K562 (cell line): ENCODE results near the gene OTOA.
"Not testable (repeated sequence)": the region's sequence is repeated elsewhere in the genome, so short reads cannot be mapped to it uniquely, and the experiment has no call there.

Source experiments
- ADNP ChIP-seq: fragments of 200-800 bp; sonication (Bioruptor generic); IDR thresholded peaks from 2 replicates; pipeline ENCODE4 v1.6.1; 2016; ENCODE audit warnings: missing genetic modification characterization, missing compliant biosample characterization
- CAMTA2 ChIP-seq: fragments of 250-450 bp; sonication (Bioruptor Pico); conservative IDR thresholded peaks from 2 replicates; pipeline ENCODE4 v1.5.1; 2022
- DPF2 ChIP-seq: fragments of 450-650 bp; IDR thresholded peaks from 2 replicates; pipeline ENCODE4 v1.6.1; 2016
- NCOR1 ChIP-seq: fragments of 450-650 bp; IDR thresholded peaks from 2 replicates; pipeline ENCODE4 v1.6.1; 2016; ENCODE audit warnings: mild to moderate bottlenecking, moderate library complexity
- POLR2AphosphoS5 ChIP-seq: IDR thresholded peaks from 2 replicates; pipeline ENCODE4 v1.6.1; 2011; ENCODE audit warnings: mild to moderate bottlenecking, low read depth, low read length, moderate library complexity; ENCODE audit not compliant: control insufficient read depth, insufficient read depth
- ZNF274 ChIP-seq: IDR thresholded peaks from 2 replicates; pipeline ENCODE4 v1.6.1; 2011; ENCODE audit warnings: low read depth, mild to moderate bottlenecking, low read length, moderate library complexity, borderline replicate concordance
- TF ChIP-seq, protein P1 (sequence below): sonication (generic); formaldehyde crosslinking; IDR thresholded peaks from 2 replicates; pipeline ENCODE4 v1.8.1; 2023; ENCODE audit warnings: mild to moderate bottlenecking, missing genetic modification reagents

DNA sequence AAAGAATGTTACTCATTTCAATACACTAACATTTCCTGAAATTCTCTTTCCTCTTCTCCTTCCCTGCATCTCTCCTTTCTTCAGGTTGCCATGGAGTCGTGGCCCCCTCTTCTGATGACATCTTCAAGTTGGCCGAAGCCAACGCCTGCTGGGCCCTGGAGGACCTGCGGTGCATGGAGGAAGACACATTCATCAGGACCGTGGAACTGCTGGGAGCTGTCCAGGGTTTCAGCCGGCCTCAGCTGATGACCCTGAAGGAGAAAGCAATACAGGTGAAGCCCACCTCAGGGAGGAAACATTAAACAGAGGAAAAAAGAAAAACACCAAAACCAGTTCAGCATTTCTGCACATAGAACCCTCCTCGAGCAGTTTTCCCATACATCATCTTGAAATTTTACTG lies 76.9 kb downstream of the OTOA start:
- TF ChIP-seq CAMTA2 (CRISPR knock-in tag); DPF2; ADNP (tag); ZNF274; POLR2AphosphoS5; NCOR1: not testable (repeated sequence)
- TF ChIP-seq, protein P1, sequence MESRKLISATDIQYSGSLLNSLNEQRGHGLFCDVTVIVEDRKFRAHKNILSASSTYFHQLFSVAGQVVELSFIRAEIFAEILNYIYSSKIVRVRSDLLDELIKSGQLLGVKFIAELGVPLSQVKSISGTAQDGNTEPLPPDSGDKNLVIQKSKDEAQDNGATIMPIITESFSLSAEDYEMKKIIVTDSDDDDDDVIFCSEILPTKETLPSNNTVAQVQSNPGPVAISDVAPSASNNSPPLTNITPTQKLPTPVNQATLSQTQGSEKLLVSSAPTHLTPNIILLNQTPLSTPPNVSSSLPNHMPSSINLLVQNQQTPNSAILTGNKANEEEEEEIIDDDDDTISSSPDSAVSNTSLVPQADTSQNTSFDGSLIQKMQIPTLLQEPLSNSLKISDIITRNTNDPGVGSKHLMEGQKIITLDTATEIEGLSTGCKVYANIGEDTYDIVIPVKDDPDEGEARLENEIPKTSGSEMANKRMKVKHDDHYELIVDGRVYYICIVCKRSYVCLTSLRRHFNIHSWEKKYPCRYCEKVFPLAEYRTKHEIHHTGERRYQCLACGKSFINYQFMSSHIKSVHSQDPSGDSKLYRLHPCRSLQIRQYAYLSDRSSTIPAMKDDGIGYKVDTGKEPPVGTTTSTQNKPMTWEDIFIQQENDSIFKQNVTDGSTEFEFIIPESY (CRISPR knock-in tag) = not testable (repeated sequence)
